GM18951 (cell line): Measurements from ENCODE around the gene GPR89A.
"Not testable (repeated sequence)": the region's sequence is repeated elsewhere in the genome, so short reads cannot be mapped to it uniquely, and the experiment has no call there.

Experiments
- POLR2A ChIP-seq: IDR thresholded peaks from 4 replicates; pipeline ENCODE4 v1.6.1; 2011; ENCODE audit warnings: mild to moderate bottlenecking; ENCODE audit not compliant: insufficient read length, insufficient read depth; ENCODE audit errors: extremely low read depth
- in situ Hi-C: fragments of 300-500 bp; cut with MboI; formaldehyde crosslinking; loops from one replicate; pipeline ENCODE4 v1.12.0; 2022; ENCODE audit warnings: low sequenced_read_pairs, mixed read lengths, inconsistent platforms; ENCODE audit not compliant: unreplicated experiment

Gene GPR89A

DNA sequence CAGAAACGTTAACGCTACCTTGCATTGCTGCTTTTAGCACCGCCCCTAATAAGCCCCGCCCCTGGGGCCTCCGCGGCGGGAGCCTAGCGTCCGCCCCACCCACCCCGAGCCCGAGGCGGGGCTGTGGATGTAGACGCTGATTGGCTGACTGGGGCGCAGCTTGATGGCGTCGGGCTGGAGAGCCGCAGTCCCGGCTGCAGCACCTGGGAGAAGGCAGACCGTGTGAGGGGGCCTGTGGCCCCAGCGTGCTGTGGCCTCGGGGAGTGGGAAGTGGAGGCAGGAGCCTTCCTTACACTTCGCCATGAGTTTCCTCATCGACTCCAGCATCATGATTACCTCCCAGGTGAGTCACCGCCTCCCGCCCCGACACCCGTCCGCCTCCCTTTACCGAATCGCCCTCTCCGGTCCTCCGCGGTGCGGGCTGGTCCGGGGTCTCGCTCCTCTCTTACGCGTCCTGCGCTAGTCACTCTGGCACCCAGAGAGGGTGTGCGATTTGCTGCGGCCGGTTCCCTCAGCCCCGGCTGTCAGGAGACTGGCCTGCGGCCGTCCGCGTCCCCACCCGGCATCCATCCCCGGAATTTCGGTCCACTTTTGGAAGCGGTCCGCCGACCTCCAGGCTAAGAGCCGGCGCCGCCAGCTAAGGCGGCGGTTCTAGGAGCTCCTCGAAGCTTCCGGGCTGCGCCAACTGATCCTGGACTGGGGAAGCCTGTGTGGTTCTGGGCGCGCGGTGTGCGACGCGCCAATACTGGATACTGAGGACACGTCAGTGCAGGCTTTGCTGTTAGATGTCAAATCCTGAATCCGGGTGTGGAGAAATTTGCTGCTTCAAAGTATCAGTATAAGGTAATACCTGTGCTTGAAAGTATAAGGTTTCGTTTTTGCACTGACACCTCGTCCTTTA is at the start of gene GPR89A:
GPR89A (plus strand) TSS at position 156 of the 901 bp plus-strand sequence; CDS start at position 302, 146 bp downstream.
- in situ Hi-C loops = not testable (repeated sequence)
- peak; percentile 86 for TF ChIP-seq POLR2A

DNA sequence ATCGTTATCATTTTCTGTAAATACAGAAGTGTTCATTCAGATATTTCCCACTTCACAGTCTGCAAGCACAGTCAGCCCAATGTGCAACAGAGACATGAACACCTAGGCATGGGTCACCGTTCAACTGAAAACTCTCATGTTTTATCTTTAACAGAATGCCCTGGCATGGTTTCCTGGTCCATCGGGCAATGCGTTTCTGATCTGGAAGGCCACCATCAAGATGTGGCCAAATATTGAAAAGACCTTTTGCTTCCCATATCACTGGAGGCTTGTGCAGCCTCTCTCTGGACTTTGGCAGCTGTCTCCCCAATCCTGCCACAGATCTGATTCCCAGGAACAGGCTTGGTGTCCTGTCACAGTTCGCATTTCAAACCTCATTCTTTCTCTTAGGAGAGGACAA is 21.0 kb upstream of the GPR89A start:
- in situ Hi-C loops = loop anchor here (25.0 kb wide), 1 partner anchor 125 kb away; the partner anchor contains the start of genes CD160 and PDZK1

GRCh38 chr1:145590806-145591205 is 17.0 kb upstream of the GPR89A start:
- in situ Hi-C loops = loop anchor here (25.0 kb wide), 1 partner anchor 121 kb away; the partner anchor contains the start of genes CD160 and PDZK1

DNA sequence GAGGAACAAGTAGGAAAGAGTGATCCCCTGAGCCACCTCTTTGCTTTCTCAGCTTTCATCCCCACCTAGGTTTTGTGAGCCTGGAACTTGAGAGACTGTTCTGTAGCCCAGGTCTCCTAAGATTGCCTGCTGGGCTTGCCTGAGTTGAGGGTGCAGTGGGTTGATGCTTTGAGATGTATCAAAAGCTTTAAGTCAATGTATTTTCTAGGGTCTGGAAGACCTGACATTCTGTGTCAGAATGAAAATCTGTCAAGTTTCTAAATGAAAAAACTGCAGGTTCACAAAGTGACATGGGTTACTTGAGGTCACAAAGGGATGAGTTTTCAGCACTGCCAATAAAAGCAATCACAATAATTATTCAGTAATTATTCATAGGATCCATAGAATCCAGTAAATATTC is 15.4 kb upstream of the GPR89A start:
- in situ Hi-C loops = loop anchor here (25.0 kb wide), 1 partner anchor 120 kb away; the partner anchor contains the start of genes CD160 and PDZK1

DNA sequence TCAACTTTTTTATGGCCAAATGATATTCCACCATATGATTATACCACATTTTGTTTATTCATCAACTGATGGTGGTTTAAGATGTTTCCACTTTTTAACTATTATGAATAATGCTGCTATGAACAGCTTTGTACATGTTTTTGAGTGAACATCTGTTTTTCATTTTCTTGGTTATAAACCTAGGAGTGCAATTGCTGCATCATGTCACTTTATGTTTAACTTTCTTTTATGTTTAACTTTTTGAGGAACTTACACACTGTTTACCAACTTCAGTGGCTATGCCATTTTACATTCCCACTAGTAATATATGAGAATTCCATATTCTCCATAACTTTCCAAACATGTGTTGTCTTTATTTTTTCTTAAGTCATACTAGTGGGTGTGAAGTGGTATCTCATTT is 12.4 kb upstream of the GPR89A start:
- in situ Hi-C loops = loop anchor here (25.0 kb wide), 1 partner anchor 117 kb away; the partner anchor contains the start of genes CD160 and PDZK1

DNA sequence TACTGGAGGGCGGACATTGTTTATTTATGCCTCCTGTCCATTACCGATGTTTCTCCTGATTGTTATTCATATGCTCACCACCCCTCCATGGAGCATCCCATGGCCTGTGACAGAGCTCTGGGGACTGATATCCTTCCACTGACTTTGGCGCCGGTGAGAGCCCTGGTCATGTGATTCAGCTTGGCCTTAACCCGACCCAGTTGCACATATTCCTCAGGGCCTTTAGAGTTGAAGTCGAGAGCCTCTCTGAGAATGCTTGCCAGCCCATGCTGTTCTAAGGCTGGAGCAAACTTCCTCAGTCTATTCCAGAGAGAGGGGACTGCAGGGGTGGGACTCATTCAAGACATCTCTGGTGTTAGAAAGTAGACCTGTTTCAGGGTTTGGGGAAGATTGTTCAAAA is 11.6 kb upstream of the GPR89A start:
- in situ Hi-C loops = loop anchor here (25.0 kb wide), 1 partner anchor 116 kb away; the partner anchor contains the start of genes CD160 and PDZK1

GRCh38 chr1:145599426-145599825 is 8.4 kb upstream of the GPR89A start:
- in situ Hi-C loops = loop anchor here (25.0 kb wide), 1 partner anchor 113 kb away; the partner anchor contains the start of genes CD160 and PDZK1

- in situ Hi-C loops = no loop called here
- TF ChIP-seq POLR2A = no peak
Measured at GRCh38 chr1:145601593-145601992, 6.2 kb upstream of the GPR89A start.

- in situ Hi-C loops = not testable (repeated sequence)
Measured at GRCh38 chr1:145606840-145607239, 948 bp upstream of the GPR89A start.

DNA sequence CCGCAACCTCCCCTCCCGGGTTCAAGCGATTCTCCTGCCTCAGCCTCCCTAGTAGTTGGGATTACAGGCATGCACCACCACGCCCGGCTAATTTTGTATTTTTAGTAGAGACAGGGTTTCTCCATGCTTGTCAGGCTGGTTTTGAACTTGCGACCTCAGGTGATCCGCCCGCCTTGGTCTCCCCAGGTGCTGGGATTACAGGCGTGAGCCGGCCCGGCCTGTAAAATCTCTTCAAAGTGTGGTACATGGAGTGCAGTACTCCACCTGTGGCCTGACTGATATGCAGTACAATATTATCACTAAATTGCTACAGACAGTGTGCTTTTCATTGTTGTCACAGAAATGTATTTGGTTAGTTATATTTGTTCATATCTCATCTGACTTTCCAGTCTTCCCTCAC is 499 bp upstream of the GPR89A start:
- in situ Hi-C loops = not testable (repeated sequence)

DNA sequence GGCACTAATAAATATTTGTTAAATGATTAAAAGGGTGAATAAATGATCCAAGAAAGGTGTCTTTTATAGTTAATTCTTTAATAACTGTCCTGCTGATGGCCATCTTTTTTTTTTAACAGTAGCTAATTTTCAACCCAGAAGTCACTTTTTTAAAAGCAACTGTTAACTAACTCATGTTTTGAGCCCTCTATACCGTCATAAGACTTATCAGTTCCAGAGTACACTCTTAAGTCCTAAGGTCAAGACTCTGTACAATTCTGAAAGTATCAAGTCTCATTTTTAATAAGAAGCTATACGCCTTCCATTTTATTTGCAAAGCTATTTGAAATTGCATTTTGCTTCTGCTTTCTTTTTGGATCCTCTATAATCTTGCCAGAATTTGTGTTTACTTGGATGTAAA is 3.0 kb downstream of the GPR89A start:
- in situ Hi-C loops = not testable (repeated sequence)

GRCh38 chr1:145620073-145620472 is 12.3 kb downstream of the GPR89A start:
- in situ Hi-C loops = not testable (repeated sequence)

DNA sequence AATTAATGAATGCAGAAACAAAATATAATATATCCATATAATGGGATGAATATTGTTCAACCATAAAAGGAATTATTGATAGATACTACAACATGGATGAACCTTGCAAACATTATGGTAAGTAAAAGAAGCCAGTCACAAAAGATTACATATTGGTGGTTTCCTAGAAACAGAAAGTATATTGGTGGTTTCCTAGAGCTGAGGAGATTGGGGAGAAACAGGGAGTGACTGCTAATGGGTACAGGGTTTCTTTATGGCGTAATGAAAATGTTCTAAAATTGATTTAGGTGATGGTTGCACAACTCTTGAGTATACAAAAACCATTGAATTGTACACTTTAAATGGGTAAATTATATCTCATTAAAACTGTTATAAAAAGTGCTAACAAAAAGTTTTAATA is 14.4 kb downstream of the GPR89A start:
- in situ Hi-C loops = not testable (repeated sequence)

DNA sequence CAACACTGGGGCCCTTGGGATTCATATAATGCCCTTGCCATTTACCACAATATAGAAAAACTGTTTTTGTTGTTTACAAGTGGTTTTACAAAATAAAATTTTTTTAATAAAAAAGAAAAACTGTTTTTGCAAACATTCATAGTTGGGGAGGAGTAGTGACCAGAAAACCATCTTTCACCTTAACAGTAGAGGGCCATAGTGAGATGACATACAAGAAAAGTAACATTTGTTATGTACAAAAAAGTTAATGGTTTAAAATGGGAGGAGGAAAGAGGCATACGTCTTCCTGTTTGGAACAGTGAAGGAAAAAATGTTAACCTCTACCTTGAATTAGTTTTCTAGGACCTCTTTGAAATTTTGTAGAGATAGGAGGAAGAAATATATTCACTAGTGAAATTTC is 28.4 kb downstream of the GPR89A start:
- in situ Hi-C loops = not testable (repeated sequence)

GRCh38 chr1:145641886-145642285 is 34.1 kb downstream of the GPR89A start:
- in situ Hi-C loops = not testable (repeated sequence)

GRCh38 chr1:145643990-145644389 is 36.2 kb downstream of the GPR89A start:
- in situ Hi-C loops = not testable (repeated sequence)

GRCh38 chr1:145656245-145656943 is 48.6 kb downstream of the GPR89A start:
- in situ Hi-C loops = not testable (repeated sequence)

GRCh38 chr1:145662502-145662901 is 54.7 kb downstream of the GPR89A start:
- in situ Hi-C loops = not testable (repeated sequence)

GRCh38 chr1:145665015-145665414 is 57.2 kb downstream of the GPR89A start:
- in situ Hi-C loops = not testable (repeated sequence)
